DMS 273 (cell line): ENCODE data around the gene PRDX5.

Experiments
- DNase-seq: peaks from one replicate; lab custom pipeline; 2025; ENCODE audit not compliant: unreplicated experiment; lab: John Stamatoyannopoulos, UW

PRDX5 gene

DNA sequence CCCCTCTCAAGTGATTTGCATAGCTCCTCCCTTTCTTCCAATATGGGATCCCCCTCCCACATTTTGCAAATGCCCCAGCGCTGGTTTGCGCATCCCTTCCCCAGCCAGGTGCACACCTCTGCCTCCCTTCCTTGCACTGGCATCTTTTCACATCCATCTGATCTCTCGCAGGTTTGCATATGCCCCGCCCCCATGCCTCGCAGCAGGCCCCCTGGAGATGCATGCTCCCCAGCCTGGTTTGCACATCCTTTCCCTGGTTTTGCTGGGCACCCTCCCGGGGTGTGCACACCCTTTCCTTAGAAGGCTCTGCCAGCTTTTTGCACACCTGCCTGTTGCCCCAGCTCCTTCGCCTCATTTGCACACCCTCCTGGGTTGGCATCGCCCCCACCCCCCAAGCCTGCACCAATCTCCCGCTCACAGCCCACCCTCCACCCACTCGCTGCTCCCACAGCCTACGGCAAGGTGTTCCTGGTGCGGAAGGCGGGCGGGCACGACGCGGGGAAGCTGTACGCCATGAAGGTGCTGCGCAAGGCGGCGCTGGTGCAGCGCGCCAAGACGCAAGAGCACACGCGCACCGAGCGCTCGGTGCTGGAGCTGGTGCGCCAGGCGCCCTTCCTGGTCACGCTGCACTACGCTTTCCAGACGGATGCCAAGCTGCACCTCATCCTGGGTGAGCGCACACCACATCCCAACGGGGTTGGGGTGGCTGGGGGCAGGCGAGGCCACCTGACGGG, 42.0 kb downstream of the PRDX5 start:
- no peak for DNase-seq

DNA sequence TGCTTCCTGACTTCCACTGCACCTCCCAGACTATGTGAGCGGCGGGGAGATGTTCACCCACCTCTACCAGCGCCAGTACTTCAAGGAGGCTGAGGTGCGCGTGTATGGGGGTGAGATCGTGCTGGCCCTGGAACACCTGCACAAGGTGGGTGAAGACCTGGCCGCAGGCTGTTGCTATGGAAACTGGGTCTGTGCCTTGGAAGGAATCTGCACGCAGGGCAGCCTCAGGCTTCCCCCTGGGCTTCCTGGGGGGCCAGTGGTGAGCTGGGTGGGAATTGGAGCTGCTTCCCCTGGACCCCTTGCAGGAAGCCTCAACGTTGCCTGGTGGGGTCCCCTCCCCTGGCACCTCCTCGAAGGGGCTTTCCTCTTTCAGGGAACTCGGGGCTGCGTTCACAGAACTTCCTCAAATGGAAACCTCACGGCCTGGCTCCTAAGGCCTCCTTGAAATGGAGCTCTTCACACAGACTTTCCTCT, 42.6 kb downstream of the PRDX5 start:
- DNase-seq = no peak

DNA sequence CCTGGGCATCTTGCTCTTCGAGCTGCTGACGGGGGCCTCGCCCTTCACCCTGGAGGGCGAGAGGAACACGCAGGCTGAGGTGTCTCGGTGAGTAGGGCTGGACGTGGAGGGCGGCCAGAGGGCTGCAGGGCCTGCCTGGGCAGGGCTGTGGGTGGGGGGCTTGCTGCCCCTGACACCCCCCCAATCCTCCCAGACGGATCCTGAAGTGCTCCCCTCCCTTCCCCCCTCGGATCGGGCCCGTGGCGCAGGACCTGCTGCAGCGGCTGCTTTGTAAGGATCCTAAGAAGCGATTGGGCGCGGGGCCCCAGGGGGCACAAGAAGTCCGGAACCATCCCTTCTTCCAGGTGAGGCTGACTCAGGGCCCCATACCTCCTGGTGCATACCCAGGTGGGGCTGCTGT, 43.7 kb downstream of the PRDX5 start:
- no peak for DNase-seq

DNA sequence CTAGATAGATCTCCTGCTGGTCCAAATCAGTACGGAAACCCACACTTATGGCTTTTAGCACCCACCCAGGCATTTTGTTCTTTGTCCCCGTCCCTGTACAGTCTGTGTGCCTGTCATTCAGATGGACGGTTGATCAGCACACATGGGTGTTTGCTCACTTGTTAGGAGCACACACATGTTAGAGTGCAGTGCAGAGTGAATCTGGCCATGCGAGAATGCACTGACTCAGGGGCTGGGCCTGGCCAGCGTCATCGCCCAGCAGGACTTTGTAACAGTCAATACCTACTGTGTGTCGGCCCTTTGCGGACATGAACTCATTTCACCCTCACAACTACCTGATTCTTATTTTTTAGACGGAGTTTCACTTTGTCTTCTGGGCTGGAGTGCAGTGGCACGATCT, 44.4 kb downstream of the PRDX5 start:
- no peak for DNase-seq

DNA sequence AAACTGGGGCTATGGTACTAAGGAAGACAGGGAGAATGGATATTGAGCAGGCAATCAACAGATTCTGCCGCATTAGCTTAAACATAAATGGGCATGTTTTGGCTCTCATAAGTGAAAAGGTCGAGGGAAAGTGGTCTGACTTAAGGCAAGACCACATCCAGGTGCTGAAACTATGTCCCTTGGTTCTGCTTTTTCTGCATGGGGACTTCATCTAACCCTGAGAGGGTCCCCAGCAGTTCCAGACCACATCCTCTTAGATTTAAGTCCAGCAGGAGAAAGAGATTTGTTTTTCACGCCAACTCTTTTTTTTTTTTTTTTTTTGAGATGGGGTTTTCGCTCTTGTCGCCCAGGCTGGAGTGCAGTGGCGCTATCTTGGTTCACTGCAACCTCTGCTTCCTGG, 46.5 kb downstream of the PRDX5 start:
- DNase-seq = no peak

DNA sequence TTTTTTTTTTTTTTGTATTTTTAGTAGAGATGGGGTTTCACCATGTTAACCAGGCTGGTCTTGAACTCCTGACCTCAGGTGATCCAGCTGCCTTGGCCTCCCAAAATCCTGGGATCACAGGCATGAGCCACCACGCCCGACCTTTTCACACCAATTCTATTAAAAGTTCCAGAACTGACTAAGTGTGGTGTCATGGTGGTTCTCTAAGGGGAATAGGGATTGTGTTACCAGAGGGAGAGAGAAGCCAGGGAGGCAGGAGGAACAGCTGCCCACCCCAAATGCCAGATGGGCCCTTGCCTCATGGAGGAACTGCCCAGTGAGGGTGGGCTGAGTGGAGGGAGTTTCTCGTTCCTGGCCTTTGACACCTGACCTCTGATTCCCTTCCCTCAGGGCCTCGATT, 47.0 kb downstream of the PRDX5 start:
- peak; percentile 29 for DNase-seq

DNA sequence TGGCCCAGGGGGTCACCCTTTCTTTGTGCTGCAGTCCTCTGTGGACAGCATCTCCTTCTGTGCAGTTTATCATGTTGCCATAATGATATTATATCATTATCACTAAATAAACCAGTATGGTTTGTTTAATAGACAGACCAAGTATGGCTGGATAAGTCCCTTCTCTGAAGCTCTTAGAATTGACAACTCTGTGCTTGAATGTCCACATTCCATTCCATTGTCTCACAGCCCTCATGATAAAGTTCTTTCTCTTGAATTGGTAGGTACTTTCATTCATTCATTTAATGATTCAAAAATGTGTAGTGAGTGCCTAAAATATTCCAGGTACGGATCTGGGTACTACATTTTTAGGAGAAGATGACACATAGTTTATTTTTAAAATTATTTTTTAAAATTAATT, 48.8 kb downstream of the PRDX5 start:
- DNase-seq = no peak

DNA sequence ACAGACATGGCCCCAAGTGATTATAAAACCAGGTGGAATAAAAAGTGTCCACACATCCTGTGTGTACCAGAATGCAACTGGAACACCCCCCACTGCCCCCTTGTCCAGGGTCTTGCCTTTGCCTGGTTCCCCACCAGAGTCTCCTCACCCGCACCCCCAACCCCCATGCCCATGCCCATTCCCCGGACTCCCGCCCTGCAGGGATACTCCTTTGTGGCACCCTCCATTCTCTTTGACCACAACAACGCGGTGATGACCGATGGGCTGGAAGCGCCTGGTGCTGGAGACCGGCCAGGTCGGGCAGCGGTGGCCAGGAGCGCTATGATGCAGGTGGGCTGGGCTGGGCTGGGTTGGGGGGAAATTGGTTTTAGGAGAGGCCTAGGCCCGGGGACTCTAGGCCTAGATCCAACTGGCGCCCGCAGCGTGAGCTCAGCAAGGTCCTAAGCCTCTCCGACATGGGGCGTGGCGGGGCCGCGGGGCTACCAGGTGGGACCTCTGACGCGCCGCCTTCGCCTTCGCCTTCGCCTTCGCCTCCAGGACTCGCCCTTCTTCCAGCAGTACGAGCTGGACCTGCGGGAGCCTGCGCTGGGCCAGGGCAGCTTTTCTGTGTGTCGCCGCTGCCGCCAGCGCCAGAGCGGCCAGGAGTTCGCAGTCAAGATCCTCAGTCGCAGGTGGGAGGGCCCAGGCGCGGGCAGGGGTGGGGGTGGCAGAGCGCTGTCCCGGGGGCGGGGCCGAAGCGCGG, 50.2 kb downstream of the PRDX5 start:
- DNase-seq = no peak

DNA sequence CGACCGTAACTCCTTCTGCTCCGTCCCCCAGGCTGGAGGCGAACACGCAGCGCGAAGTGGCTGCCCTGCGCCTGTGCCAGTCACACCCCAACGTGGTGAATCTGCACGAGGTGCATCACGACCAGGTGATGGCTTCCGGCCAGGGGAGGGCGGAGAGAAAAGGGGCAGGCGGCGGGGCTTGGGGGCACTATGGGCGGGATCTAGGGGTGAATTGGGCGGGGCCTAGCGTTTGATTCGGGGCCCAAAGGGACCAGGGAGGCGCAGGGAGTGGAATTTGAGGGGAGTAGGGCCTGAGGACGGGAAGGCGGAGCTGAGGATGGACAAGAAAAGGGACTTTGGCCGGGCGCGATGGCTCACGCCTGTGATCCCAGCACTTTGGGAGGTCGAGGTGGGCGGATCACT, 50.8 kb downstream of the PRDX5 start:
- no peak for DNase-seq

DNA sequence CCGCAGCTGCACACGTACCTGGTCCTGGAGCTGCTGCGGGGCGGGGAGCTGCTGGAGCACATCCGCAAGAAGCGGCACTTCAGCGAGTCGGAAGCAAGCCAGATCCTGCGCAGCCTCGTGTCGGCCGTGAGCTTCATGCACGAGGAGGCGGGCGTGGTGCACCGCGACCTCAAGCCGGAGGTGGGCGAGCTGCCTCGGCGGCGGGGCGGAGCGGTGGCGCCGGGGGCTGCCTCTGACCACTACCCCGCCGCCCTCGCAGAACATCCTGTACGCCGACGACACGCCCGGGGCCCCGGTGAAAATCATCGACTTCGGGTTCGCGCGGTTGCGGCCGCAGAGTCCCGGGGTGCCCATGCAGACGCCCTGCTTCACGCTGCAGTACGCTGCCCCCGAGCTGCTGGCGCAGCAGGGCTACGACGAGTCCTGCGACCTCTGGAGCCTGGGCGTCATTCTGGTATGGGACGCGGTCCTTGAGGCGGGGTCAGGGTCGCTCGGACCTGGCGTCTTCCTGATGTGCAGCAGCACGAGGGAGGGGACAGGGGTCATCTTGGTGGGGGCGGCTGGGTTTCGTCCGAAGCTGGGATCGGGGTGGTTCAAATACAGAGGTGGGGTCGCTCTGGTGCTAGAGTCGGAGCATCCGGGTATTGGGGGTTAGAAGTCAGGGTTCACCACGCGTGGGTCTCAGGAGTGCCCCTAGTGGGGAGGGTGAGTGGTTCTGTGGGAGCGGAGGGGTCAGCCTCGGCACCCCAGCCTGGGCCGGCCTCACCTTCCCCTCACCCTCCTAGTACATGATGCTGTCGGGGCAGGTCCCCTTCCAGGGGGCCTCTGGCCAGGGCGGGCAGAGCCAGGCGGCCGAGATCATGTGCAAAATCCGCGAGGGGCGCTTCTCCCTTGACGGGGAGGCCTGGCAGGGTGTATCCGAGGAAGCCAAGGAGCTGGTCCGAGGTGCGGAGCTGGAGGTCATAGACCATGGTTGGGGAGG, 51.8 kb downstream of the PRDX5 start:
- DNase-seq = no peak

DNA sequence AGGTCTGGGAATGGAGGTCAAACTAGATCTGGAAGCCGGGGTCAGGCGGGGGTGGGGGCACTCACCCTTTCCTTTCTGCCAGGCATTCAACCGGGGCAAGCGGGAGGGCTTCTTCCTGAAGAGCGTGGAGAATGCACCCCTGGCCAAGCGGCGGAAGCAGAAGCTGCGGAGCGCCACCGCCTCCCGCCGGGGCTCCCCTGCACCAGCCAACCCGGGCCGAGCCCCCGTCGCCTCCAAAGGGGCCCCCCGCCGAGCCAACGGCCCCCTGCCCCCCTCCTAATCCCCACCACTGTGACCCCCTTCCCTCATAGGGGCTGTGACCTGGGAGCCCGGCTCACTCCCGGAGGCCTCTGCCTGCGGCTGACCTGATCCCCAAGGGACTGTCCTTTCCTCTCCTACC, 53.3 kb downstream of the PRDX5 start:
- DNase-seq = no peak
